ENCODE results near the gene FGD6.

DNA sequence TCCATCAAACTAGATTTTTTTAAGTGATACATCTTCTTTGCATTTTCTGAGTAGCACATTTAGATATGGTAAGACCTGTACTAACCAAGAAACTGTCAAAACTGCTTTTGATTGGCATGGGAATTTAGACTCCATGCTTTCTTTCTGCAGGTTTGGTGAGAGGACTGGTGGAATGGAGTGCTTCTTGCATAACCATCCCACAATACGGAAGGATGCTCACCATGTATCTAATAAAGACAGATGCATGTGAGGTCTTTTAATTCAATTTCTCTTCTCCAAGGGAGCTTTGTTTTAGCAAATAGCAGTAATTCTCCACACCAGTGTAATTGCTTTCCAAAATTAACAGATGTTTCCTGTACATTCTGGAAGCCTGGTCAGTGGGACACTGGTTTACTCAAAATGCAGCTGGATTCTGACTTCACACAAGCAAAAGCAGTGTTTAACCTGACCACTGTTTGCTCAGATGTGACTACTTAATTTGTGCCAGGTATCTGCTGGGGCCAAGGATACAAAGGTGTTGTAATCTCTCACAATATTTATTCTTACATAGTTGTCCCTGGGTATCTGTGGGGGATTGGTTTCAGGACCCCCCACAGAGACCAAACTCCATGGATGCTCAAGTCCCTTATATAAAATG is 26.1 kb downstream of the FGD6 start:
- TF ChIP-seq, protein P1, sequence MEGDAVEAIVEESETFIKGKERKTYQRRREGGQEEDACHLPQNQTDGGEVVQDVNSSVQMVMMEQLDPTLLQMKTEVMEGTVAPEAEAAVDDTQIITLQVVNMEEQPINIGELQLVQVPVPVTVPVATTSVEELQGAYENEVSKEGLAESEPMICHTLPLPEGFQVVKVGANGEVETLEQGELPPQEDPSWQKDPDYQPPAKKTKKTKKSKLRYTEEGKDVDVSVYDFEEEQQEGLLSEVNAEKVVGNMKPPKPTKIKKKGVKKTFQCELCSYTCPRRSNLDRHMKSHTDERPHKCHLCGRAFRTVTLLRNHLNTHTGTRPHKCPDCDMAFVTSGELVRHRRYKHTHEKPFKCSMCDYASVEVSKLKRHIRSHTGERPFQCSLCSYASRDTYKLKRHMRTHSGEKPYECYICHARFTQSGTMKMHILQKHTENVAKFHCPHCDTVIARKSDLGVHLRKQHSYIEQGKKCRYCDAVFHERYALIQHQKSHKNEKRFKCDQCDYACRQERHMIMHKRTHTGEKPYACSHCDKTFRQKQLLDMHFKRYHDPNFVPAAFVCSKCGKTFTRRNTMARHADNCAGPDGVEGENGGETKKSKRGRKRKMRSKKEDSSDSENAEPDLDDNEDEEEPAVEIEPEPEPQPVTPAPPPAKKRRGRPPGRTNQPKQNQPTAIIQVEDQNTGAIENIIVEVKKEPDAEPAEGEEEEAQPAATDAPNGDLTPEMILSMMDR (IDR thresholded peaks at IDR 0.05), result no peak
- TF ChIP-seq POLR2A (IDR thresholded peaks at IDR 0.05), result no peak
